MM.1S (cell line): ENCODE measurements around the gene PTPRG.

ENCODE experiments used
- DNase-seq: peaks from one replicate; pipeline ENCODE4 v3.0.0-alpha.2; 2015
- H2AFZ ChIP-seq: fragments of 300-600 bp; sonication (generic); 2 replicates; pipeline ENCODE4 v1.6.0; 2016; ENCODE audit warnings: antibody characterized with exemption, low read length
- H3F3A ChIP-seq: fragments of 300-600 bp; sonication (generic); 2 replicates; pipeline ENCODE4 v1.6.1; 2016; ENCODE audit warnings: mild to moderate bottlenecking, antibody characterized with exemption, low read length, moderate library complexity, mixed read lengths; ENCODE audit not compliant: insufficient read depth
- H3K27ac ChIP-seq: fragments of 300-600 bp; sonication (generic); 2 replicates; pipeline ENCODE4 v1.5.1; 2016; ENCODE audit warnings: mild to moderate bottlenecking, low read length
- H3K27me3 ChIP-seq: fragments of 300-600 bp; sonication (generic); replicated peaks from 2 replicates; pipeline ENCODE4 v1.6.0; 2016; ENCODE audit warnings: low read length; ENCODE audit not compliant: insufficient read depth
- H3K36me3 ChIP-seq: fragments of 300-600 bp; sonication (generic); replicated peaks from 2 replicates; pipeline ENCODE4 v1.6.1; 2016; ENCODE audit warnings: mild to moderate bottlenecking, low read length, mixed read lengths; ENCODE audit not compliant: insufficient read depth
- H3K4me1 ChIP-seq: fragments of 300-600 bp; sonication (generic); 2 replicates; pipeline ENCODE4 v1.6.1; 2016; ENCODE audit warnings: low read length, mixed read lengths
- H3K4me2 ChIP-seq: fragments of 300-600 bp; sonication (generic); 2 replicates; pipeline ENCODE4 v1.6.0; 2016; ENCODE audit warnings: low read depth, low read length
- H3K4me3 ChIP-seq: fragments of 300-600 bp; sonication (generic); 2 replicates; pipeline ENCODE4 v1.5.1; 2016; ENCODE audit warnings: low read length, mixed read lengths
- H3K79me2 ChIP-seq: fragments of 300-600 bp; sonication (generic); 2 replicates; pipeline ENCODE4 v1.6.1; 2016; ENCODE audit warnings: mixed run types, low read length, mixed read lengths
- H3K9ac ChIP-seq: fragments of 300-600 bp; sonication (generic); 2 replicates; pipeline ENCODE4 v1.6.1; 2016; ENCODE audit warnings: low read length, mixed read lengths
- H3K9me2 ChIP-seq: fragments of 300-600 bp; sonication (generic); replicated peaks from 2 replicates; pipeline ENCODE4 v1.6.1; 2016; ENCODE audit warnings: mild to moderate bottlenecking, low read length, mixed read lengths; ENCODE audit not compliant: insufficient read depth
- H3K9me3 ChIP-seq: fragments of 300-600 bp; sonication (generic); replicated peaks from 2 replicates; pipeline ENCODE4 v1.6.1; 2016; ENCODE audit warnings: mild to moderate bottlenecking, low read length, mixed read lengths; ENCODE audit not compliant: insufficient read depth
- H4K20me1 ChIP-seq: fragments of 300-600 bp; sonication (generic); 2 replicates; pipeline ENCODE4 v1.6.1; 2016; ENCODE audit warnings: mild to moderate bottlenecking, low read length, moderate library complexity, mixed read lengths; ENCODE audit not compliant: insufficient read depth
- EZH2 ChIP-seq: fragments of 300-600 bp; sonication (generic); optimal IDR thresholded peaks from 2 replicates; pipeline ENCODE3; 2017; ENCODE audit warnings: low read depth, mild to moderate bottlenecking, antibody characterized with exemption, low read length, mixed read lengths
- EZH2phosphoT487 ChIP-seq: fragments of 300-600 bp; sonication (generic); IDR thresholded peaks from 2 replicates; pipeline ENCODE4 v1.6.1; 2018; ENCODE audit warnings: antibody characterized with exemption, low read length
- TF ChIP-seq, protein P1 (sequence below): fragments of 300-600 bp; sonication (generic); IDR thresholded peaks from 2 replicates; pipeline ENCODE4 v1.5.1; 2016; ENCODE audit warnings: antibody characterized with exemption, low read length, mixed read lengths

Gene PTPRG

DNA sequence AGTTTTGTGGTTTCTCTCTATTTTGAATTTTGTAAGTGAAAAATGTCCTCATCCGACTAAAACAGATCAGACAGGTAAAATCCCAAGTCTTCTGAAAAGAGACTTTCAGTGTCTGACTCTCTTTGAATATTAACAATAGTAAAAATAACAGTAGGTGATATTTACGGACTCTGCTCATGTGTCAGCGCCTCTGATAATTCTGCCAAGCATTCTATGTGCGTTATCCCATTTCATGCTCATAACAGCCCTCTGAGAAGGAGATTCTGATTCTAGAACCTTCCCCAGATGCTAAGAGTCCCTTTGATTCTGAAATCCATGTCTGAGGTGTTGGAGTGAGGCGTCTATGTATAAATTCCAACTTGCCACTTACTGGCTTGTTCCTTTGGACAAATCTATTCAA is 529.1 kb downstream of the PTPRG start:
- no peak overlapping the region for H3K9ac ChIP-seq
- H3K9me3 ChIP-seq: no peaks in the 10 kb centered on the region
- H3K27me3 ChIP-seq: no peaks in the 10 kb centered on the region
- TF ChIP-seq EZH2: no peak
- TF ChIP-seq, protein P1, sequence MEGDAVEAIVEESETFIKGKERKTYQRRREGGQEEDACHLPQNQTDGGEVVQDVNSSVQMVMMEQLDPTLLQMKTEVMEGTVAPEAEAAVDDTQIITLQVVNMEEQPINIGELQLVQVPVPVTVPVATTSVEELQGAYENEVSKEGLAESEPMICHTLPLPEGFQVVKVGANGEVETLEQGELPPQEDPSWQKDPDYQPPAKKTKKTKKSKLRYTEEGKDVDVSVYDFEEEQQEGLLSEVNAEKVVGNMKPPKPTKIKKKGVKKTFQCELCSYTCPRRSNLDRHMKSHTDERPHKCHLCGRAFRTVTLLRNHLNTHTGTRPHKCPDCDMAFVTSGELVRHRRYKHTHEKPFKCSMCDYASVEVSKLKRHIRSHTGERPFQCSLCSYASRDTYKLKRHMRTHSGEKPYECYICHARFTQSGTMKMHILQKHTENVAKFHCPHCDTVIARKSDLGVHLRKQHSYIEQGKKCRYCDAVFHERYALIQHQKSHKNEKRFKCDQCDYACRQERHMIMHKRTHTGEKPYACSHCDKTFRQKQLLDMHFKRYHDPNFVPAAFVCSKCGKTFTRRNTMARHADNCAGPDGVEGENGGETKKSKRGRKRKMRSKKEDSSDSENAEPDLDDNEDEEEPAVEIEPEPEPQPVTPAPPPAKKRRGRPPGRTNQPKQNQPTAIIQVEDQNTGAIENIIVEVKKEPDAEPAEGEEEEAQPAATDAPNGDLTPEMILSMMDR: no peak
- no peak for TF ChIP-seq EZH2phosphoT487
- H3K79me2 ChIP-seq: no peaks in the 10 kb centered on the region
- no peaks in the 10 kb centered on the region for H3K4me1 ChIP-seq
- no peak overlapping the region for H3K27ac ChIP-seq
- no peaks in the 10 kb centered on the region for H3F3A ChIP-seq
- no peaks in the 10 kb centered on the region for H4K20me1 ChIP-seq
- no peak overlapping the region for H2AFZ ChIP-seq
- H3K9me2 ChIP-seq: no peaks in the 10 kb centered on the region
- no peaks in the 10 kb centered on the region for H3K36me3 ChIP-seq
- H3K4me2 ChIP-seq: no peak overlapping the region
- H3K4me3 ChIP-seq: no peak overlapping the region
- DNase-seq: no peak

DNA sequence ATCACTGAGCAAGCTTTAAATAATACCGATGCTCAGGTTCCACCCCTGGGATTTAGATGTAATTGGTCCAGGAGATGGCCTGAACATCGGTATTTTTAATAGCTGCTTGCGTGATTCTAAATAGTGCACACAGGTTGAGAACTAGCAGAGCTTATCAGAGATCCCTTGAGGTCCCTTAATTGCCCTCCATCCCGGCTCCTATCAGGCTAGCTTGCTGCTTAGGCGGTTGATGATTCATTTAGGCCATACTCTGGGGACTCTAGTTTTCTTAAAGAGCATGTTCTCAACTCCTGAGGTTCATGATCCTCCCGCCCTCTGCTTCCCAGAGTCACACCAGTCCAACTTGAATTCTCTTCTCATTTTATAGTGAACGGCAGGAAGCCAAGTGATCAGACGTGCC is 531.7 kb downstream of the PTPRG start:
- Histone ChIP-seq H3K4me3 (no peak overlapping the region), H3K9me3 (no peaks in the 10 kb centered on the region), H4K20me1 (no peaks in the 10 kb centered on the region), H3K4me1 (no peaks in the 10 kb centered on the region), H3K27me3 (no peaks in the 10 kb centered on the region), H3K36me3 (no peaks in the 10 kb centered on the region), H3K4me2 (no peak overlapping the region), H3F3A (no peaks in the 10 kb centered on the region), H3K9me2 (no peaks in the 10 kb centered on the region), H3K27ac (no peak overlapping the region), H2AFZ (no peak overlapping the region), H3K9ac (no peak overlapping the region), H3K79me2 (no peaks in the 10 kb centered on the region)
- TF ChIP-seq EZH2phosphoT487 (no peak), EZH2 (no peak)
- TF ChIP-seq, protein P1: no peak
- DNase-seq: no peak

DNA sequence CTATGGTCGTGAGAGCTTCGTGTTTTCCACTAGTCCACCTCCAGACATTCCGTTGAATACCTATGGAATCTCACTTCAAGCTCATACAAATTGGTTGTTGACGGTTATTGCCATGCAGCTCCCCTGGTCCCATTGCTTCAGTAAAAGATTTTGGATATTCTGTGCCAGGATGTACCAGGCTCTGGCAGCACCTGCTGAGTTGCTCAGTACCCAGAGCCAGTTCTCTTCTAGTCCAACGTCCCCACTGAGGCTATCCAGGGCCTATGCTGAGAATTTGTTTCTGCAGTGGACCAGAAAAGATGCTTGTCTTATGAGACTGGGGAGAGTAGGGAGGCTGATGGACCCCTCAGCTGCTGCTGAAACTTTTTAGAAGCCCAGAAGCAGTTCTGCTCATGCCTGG is 533.1 kb downstream of the PTPRG start:
- H2AFZ ChIP-seq: no peak overlapping the region
- no peak for DNase-seq
- no peak overlapping the region for H3K27ac ChIP-seq
- H3K4me1 ChIP-seq: no peaks in the 10 kb centered on the region
- no peaks in the 10 kb centered on the region for H3K27me3 ChIP-seq
- H3K79me2 ChIP-seq: no peaks in the 10 kb centered on the region
- no peaks in the 10 kb centered on the region for H3K9me3 ChIP-seq
- TF ChIP-seq, protein P1: no peak
- no peak for TF ChIP-seq EZH2
- TF ChIP-seq EZH2phosphoT487: no peak
- no peaks in the 10 kb centered on the region for H3F3A ChIP-seq
- no peaks in the 10 kb centered on the region for H4K20me1 ChIP-seq
- no peak overlapping the region for H3K4me3 ChIP-seq
- no peak overlapping the region for H3K9ac ChIP-seq
- no peaks in the 10 kb centered on the region for H3K9me2 ChIP-seq
- H3K4me2 ChIP-seq: no peak overlapping the region
- no peaks in the 10 kb centered on the region for H3K36me3 ChIP-seq

DNA sequence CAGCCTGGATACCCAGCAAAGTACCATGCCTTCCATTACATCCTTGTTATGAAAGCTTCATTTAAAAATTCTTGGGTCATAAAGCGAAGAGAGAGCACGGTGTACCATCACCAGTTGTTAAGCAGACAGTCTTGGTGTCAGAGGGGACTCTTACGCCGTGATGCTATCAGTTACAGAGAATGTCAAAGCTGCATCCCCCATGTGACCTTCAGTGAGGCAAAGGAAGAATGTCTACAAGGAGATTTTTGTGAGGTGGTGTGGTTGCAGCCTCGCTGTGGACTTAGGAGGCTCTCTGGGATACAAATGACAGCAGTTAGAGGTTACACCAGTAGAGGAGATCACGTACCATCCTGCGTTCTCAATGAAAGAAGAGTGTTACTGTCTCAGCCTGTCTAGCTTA is 533.7 kb downstream of the PTPRG start:
- Histone ChIP-seq H3K4me1 (no peaks in the 10 kb centered on the region), H3K27ac (no peak overlapping the region), H3K4me3 (no peak overlapping the region), H3K79me2 (no peaks in the 10 kb centered on the region), H3K36me3 (no peaks in the 10 kb centered on the region), H4K20me1 (no peaks in the 10 kb centered on the region), H3F3A (no peaks in the 10 kb centered on the region), H3K9me3 (no peaks in the 10 kb centered on the region), H3K9me2 (no peaks in the 10 kb centered on the region), H3K27me3 (no peaks in the 10 kb centered on the region), H3K4me2 (no peak overlapping the region), H3K9ac (no peak overlapping the region), H2AFZ (no peak overlapping the region)
- no peak for TF ChIP-seq EZH2phosphoT487
- TF ChIP-seq, protein P1: no peak
- no peak for TF ChIP-seq EZH2
- DNase-seq: no peak
